ENCODE data around the gene C9. TPM values are rescaled to one million over a fixed set of nuclear protein-coding genes. Genes with fewer than 3 reads are reported as not detected.
A peak's percentile ranks its signal among the peaks of the same experiment; 100 is the strongest.
"Not testable (repeated sequence)": the region's sequence is repeated elsewhere in the genome, so short reads cannot be mapped to it uniquely, and the experiment has no call there.

C9 gene
- total RNA-seq, 1 experiment from 2014 or later: not detected

GRCh38 chr5:39257554-39257953 is 106.7 kb downstream of the C9 start:
- Histone ChIP-seq H3K4me3 (no peak overlapping the region), H3K9me3 (no peaks in the 10 kb centered on the region), H3K36me3 (no peaks in the 10 kb centered on the region), H3K27me3 (no peaks in the 10 kb centered on the region)
- no peak for DNase-seq

- DNase-seq: peak; percentile 20
- H3K36me3 ChIP-seq: no peaks in the 10 kb centered on the region
- peak overlapping the region; percentile 16 for H3K4me3 ChIP-seq
- no peaks in the 10 kb centered on the region for H3K27me3 ChIP-seq
- H3K9me3 ChIP-seq: no peaks in the 10 kb centered on the region
Measured at GRCh38 chr5:39256477-39257235, 107.6 kb downstream of the C9 start.

GRCh38 chr5:39255406-39255805 is 108.9 kb downstream of the C9 start:
- no peak for DNase-seq
- H3K27me3 ChIP-seq: no peaks in the 10 kb centered on the region
- no peak overlapping the region for H3K4me3 ChIP-seq
- no peaks in the 10 kb centered on the region for H3K36me3 ChIP-seq
- no peaks in the 10 kb centered on the region for H3K9me3 ChIP-seq

- Histone ChIP-seq H3K4me3 (no peak overlapping the region), H3K27me3 (no peaks in the 10 kb centered on the region), H3K9me3 (no peaks in the 10 kb centered on the region), H3K36me3 (no peaks in the 10 kb centered on the region)
- no peak for DNase-seq
Measured at GRCh38 chr5:39254671-39255070, 109.6 kb downstream of the C9 start.

- no peak overlapping the region for H3K4me3 ChIP-seq
- DNase-seq: no peak
Measured at GRCh38 chr5:39253196-39253595, 111.1 kb downstream of the C9 start.

GRCh38 chr5:39249564-39250274 is 114.6 kb downstream of the C9 start:
- no peak overlapping the region for H3K4me3 ChIP-seq
- no peaks in the 10 kb centered on the region for H3K9me3 ChIP-seq
- no peak for DNase-seq
- H3K27me3 ChIP-seq: no peaks in the 10 kb centered on the region
- no peaks in the 10 kb centered on the region for H3K36me3 ChIP-seq

More at GRCh38 chr5:39253196-39253595, 111.1 kb downstream of the C9 start:
- Histone ChIP-seq H3K27me3 (no peaks in the 10 kb centered on the region), H3K36me3 (no peaks in the 10 kb centered on the region), H3K9me3 (no peaks in the 10 kb centered on the region)

- Histone ChIP-seq H3K36me3 (no peaks in the 10 kb centered on the region), H3K9me3 (no peaks in the 10 kb centered on the region), H3K4me3 (no peak overlapping the region), H3K27me3 (no peaks in the 10 kb centered on the region)
- no peak for DNase-seq
Measured at GRCh38 chr5:39249069-39249468, 115.2 kb downstream of the C9 start.

GRCh38 chr5:39240750-39241149 is 123.5 kb downstream of the C9 start:
- no peaks in the 10 kb centered on the region for H3K36me3 ChIP-seq
- no peaks in the 10 kb centered on the region; the same call in none of the 2 replicates for H3K9me3 ChIP-seq
- peaks cover 16% of the 10 kb centered on the region for H3K27me3 ChIP-seq
- no peak for DNase-seq
- H3K4me3 ChIP-seq: no peak overlapping the region

GRCh38 chr5:39238366-39239105 is 125.8 kb downstream of the C9 start:
- no peaks in the 10 kb centered on the region; the same call in none of the 2 replicates for H3K9me3 ChIP-seq
- H3K36me3 ChIP-seq: no peaks in the 10 kb centered on the region
- H3K4me3 ChIP-seq: no peak overlapping the region
- DNase-seq: no peak
- H3K27me3 ChIP-seq: peaks cover 19% of the 10 kb centered on the region

GRCh38 chr5:39236718-39237117 is 127.6 kb downstream of the C9 start:
- Histone ChIP-seq H3K27me3 (peaks cover 19% of the 10 kb centered on the region), H3K36me3 (no peaks in the 10 kb centered on the region)

GRCh38 chr5:39235648-39236047 is 128.6 kb downstream of the C9 start:
- Histone ChIP-seq H3K4me3 (no peak overlapping the region), H3K9me3 (no peaks in the 10 kb centered on the region), H3K36me3 (no peaks in the 10 kb centered on the region), H3K27me3 (peaks cover 19% of the 10 kb centered on the region)
- no peak for DNase-seq

More at GRCh38 chr5:39236718-39237117, 127.6 kb downstream of the C9 start:
- H3K9me3 ChIP-seq: no peaks in the 10 kb centered on the region; the same call in 1 of the 2 replicates
- H3K4me3 ChIP-seq: no peak overlapping the region
- no peak for DNase-seq

GRCh38 chr5:39234494-39234893 is 129.8 kb downstream of the C9 start:
- H3K4me3 ChIP-seq, H3K36me3 ChIP-seq, H3K9me3 ChIP-seq, DNase-seq: not testable (repeated sequence)
- peaks cover 19% of the 10 kb centered on the region for H3K27me3 ChIP-seq

Other genes starting within 250 kb of the C9 start
- not detected in 2 replicates for gene FYB1, start 144.9 kb downstream of the C9 start, total RNA-seq (2014; rRNA removed; shearing (Covaris generic); ENCODE audit: low replicate concordance)
- 49.6 and 53.1 TPM in 2 replicates for gene DAB2, start 60.5 kb upstream of the C9 start, total RNA-seq (2014; rRNA removed; shearing (Covaris generic); ENCODE audit: low replicate concordance)